HG03139 (cell line): ENCODE results near the gene GFRAL.

Experiments
- ATAC-seq: cut with Tn5 transposase; IDR thresholded peaks from one replicate; pipeline ENCODE4 v1.9.1; 2021; ENCODE audit not compliant: unreplicated experiment

GFRAL gene

DNA sequence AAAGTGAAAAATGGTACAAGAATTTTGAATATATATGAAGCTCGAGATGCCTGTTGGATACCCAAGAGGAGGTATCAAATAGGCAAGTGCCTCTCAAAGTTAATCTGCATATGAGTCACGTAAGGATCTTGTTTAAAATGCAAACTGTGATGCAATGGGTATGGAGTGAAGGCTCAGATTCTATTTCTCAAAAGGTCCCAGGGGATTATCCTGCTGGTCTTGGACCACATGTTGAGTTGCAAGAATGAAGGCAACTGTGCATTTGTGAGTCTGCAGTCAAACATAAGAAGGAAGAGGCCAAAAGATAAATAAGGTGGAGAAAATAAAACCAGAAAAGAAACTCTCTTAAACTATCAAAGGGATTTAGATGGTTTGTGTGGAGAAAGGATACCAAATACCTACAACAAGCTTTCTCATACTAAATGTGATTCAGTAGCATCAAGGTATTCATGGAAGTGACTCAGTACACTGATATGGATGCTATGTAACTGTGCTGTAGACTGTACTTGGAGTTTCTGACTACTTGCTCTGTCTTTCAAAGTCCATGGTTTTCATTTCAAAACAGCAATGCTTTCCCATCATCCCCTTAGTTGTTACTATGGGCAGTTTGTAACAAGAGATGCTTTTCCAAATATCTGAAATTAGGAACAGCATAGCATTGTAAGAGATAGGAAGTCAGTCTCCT lies 106.3 kb downstream of the GFRAL start:
- no peak for ATAC-seq

DNA sequence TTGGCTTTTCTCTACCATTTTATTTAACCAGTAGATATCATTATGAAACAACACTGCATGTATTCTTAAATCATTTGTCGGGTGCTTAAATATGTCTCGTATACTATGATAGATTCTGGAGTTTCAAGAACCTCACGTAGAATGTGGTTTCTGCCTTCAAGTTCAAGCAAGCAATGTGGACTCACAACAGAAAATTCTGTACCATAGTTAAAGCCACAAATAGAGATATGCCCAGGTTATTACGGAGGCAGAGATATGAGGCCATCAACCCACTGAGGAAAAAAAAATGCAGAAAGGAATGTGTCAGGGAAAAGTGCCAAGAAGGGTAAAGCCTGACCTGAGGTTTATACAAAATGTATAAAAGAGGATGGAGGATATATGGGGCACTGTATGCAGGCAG lies 109.9 kb downstream of the GFRAL start:
- no peak for ATAC-seq

DNA sequence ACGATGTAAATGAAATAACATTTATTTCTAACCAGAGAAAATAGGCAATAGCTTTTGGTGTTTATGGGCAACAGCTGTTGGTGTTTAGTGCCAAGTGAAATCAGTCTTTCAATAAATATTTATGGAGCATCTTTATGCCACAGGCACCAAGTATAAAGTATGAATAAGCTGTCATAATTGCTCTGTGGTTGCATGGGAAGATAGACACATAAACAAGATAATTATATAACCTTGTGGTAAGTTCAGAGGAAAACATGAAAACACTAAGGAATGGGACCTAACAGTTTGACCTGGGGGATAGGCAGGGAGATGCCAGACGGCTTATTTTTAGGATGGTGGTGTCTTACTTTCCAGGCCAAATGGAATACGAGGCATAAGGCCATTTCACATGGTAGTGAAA lies 110.9 kb downstream of the GFRAL start:
- no peak for ATAC-seq

DNA sequence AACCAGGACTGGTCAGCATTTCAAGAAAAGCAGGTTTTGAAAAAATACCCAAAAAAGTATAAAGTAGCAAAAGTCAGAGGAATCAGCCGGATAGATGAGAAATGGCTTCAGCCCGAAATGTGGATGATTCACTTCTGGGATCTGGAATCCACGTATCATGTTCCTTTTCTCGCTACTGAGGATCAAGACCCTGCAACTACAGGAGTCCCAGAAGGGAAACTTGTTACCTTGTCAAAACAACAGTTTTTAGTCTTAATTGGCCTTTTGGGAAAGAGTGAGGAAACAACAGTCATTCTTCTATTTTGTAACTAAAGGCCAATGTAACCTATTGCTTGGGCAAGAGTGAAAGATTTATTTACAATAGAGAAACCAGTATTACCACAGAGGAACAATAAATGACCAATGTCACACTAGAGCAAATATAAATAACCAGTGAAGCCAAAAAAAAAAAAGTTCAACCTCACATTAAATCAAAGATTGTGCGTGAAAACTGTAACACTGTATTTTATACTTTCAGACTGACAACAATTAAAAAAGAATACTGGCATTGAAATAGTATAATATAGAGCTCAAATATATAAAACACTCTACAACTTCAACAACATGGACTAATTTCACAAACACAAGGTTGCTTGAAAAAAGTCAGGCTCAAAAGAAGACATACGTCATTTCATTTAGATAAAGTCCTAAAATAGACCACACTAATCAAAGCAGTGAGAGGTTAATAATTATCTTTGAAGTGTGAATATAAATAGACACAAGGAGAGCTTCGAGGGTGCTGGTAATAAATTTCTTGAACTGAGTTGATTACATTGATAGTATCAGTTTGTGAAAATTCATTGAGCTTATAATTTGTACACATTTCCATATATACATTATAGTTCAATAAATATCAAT lies 116.2 kb downstream of the GFRAL start:
- no peak for ATAC-seq

DNA sequence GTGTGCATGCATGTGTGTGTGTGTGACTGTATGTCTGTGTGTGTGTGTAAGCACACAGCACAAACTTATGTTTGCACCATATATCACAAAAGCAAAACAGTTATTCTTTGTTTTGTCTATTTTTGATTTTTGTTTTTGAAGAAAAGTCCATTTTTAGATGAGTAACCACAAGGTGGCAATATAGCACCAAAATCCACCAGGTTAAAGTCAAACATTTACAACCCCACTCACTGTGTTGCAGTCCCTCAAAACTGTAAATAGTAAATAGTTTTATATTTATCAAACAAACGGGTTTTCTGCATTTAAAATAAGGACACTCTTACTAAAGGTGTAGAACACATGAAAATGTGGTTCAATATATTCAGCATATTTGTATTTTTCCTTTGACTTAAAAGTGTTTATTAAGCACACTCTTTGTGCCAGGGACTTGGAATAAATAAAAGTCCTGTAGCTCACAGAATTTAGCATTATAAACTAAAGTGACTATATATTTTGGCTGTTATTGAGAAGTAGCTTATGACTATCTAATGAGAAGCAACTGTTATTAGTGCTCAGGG lies 118.5 kb downstream of the GFRAL start:
- ATAC-seq, result no peak

DNA sequence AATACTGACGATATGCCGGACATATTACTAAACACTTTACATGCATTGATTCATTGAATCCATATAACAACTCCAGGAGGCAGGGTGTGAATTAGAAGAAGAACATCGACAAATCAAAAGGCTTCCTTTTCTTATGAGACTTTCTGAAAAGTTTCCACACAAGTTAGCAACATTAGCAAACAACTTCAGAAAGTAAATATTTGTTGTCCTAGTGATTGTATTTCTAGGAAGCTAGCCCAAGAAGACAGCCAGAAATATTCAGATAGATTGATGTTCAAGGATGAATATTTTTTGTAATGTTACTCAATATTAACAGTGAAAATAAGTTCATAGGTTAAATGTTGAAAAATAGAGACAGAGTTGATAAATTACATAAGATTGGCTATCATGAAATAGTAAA lies 120.6 kb downstream of the GFRAL start:
- no peak for ATAC-seq

DNA sequence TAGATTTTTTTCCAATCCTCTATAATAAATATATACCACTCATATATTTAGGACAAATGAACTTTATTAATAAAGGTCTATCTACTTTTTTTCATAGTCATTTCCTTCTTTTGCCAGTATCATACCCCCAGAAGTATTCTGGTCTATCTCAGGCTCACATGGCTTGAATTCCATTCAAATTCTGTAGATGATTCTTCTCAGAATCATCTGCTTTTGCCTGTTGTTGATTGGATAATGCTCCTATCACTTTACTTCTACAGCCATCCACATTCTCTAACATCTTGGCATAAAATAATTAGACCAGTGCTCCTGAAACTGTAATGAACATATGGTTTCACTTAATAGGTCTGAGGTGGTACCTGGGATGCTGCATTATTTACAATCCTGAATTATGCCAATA lies 121.2 kb downstream of the GFRAL start:
- ATAC-seq, result no peak

DNA sequence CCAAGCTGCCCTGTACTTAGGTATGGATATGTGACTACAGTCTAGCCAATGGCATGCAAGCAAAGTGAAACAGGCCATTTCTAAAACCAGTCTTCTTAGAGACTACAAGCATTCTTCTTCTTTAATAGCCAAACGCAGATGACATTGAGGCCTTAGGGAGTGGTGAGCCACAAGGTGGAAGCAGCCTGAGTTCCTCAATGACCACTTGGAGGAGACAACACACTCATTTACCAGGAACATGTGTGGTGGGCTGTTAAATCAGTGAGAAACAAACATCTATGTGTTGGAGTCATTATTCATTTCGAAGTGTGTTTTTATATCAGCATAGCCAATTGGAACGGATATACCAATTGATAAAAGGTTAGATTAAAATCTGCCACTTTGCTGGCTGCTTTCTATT lies 122.0 kb downstream of the GFRAL start:
- ATAC-seq, result no peak

DNA sequence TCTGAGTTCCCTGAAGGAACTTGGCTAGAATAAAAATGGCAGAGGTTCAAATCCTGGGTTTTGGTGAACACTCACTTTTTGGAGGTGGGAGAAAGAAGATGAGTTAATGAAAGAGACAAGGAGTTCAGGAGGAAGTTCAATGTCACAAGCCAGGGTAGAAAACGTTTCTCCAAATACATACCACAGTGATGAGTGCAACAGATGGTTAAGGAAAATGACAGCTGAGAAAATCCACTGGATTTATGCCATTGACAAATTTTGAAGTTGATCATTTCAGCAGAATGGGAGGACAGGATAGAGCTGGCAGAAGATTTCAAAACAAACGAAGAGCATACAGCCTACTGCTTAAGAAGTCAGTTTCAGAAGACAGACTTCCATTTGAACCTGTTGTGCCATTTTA lies 122.7 kb downstream of the GFRAL start:
- ATAC-seq, result no peak
